SU-DHL-6 (cell line): Measurements from ENCODE around the gene PKD1.

Source experiments
- CTCF ChIP-seq: fragments of 200-600 bp; sonication (generic); IDR thresholded peaks from one replicate; pipeline ENCODE4 v1.5.1; 2017; ENCODE audit warnings: antibody characterized with exemption, mild to moderate bottlenecking, low read length, moderate library complexity; ENCODE audit not compliant: insufficient read depth, poor library complexity, severe bottlenecking
- EZH2phosphoT487 ChIP-seq: fragments of 200-600 bp; sonication (generic), shearing (Covaris generic); conservative IDR thresholded peaks from 2 replicates; pipeline ENCODE4 v1.6.1; 2018; ENCODE audit warnings: mild to moderate bottlenecking, antibody characterized with exemption, low read length, moderate library complexity, mixed read lengths

- no peak for TF ChIP-seq CTCF
- no peak for TF ChIP-seq EZH2phosphoT487
Observed at GRCh38 chr16:2115591-2115973, 20.1 kb downstream of the PKD1 start.
